Effector CD8-positive, alpha-beta T cell (primary cell): ENCODE results near the gene PPFIA1.

Source experiments
- DNase-seq: peaks from one replicate; lab custom pipeline; 2025; lab: John Stamatoyannopoulos, UW
- total RNA-seq, 4 experiments: gene quantifications; one replicate each; lab custom pipeline; 2026; lab: John Stamatoyannopoulos, UW

PPFIA1 gene
- total RNA-seq: 89.9 to 105 (median 91.9) reads per million in 4 experiments

- DNase-seq: peak; percentile 94
Measured at GRCh38 chr11:70270104-70270876, at the start of gene PPFIA1. TSS of gene PPFIA1 (plus strand) at chr11:70270690. CDS start at chr11:70272173, 1,483 bp downstream.

- no peak for DNase-seq
Measured at GRCh38 chr11:70220920-70221319, 49.6 kb upstream of the PPFIA1 start.

- DNase-seq: no peak
Measured at GRCh38 chr11:70225681-70226177, 44.8 kb upstream of the PPFIA1 start.

GRCh38 chr11:70226183-70226582 is 44.3 kb upstream of the PPFIA1 start:
- no peak for DNase-seq

- no peak for DNase-seq
Measured at GRCh38 chr11:70226967-70227366, 43.5 kb upstream of the PPFIA1 start.

- DNase-seq: no peak
Measured at GRCh38 chr11:70229737-70230136, 40.8 kb upstream of the PPFIA1 start.

- DNase-seq: no peak
Measured at GRCh38 chr11:70230151-70230839, 40.2 kb upstream of the PPFIA1 start.

- no peak for DNase-seq
Measured at GRCh38 chr11:70230840-70231710, 39.4 kb upstream of the PPFIA1 start.

- DNase-seq: no peak
Measured at GRCh38 chr11:70233034-70233433, 37.5 kb upstream of the PPFIA1 start.

- DNase-seq: no peak
Measured at GRCh38 chr11:70233511-70233934, 37.0 kb upstream of the PPFIA1 start.

- DNase-seq: no peak
Measured at GRCh38 chr11:70233962-70234361, 36.5 kb upstream of the PPFIA1 start.

GRCh38 chr11:70240337-70240736 is 30.2 kb upstream of the PPFIA1 start:
- no peak for DNase-seq

GRCh38 chr11:70241709-70242108 is 28.8 kb upstream of the PPFIA1 start:
- no peak for DNase-seq

GRCh38 chr11:70242885-70243284 is 27.6 kb upstream of the PPFIA1 start:
- no peak for DNase-seq

GRCh38 chr11:70243912-70244652 is 26.4 kb upstream of the PPFIA1 start:
- no peak for DNase-seq

- DNase-seq: no peak
Measured at GRCh38 chr11:70244698-70245097, 25.8 kb upstream of the PPFIA1 start.

GRCh38 chr11:70246196-70246595 is 24.3 kb upstream of the PPFIA1 start:
- DNase-seq: no peak

GRCh38 chr11:70247042-70247709 is 23.3 kb upstream of the PPFIA1 start:
- DNase-seq: no peak

- DNase-seq: no peak
Measured at GRCh38 chr11:70247710-70248072, 22.8 kb upstream of the PPFIA1 start.

GRCh38 chr11:70250876-70251658 is 19.4 kb upstream of the PPFIA1 start:
- no peak for DNase-seq
